Activated B cell treated with CpG ODN at 0.5 μM for 24 hours (primary cell): Measurements from ENCODE around the gene ANO6. TPM values are rescaled to one million over a fixed set of nuclear protein-coding genes. Genes with fewer than 3 reads are reported as not detected.

ENCODE experiments used
- ATAC-seq: fragments of 200-7000 bp; cut with Tn5 transposase; one replicate; pipeline ENCODE4 v1.10.0; 2021; ENCODE audit warnings: low read depth, mild to moderate bottlenecking, moderate library complexity
- CTCF ChIA-PET: fragments of 350-600 bp; sonication (Branson Sonifier 250); formaldehyde crosslinking; loops from one replicate; lab custom pipeline; 2021; ENCODE audit warnings: antibody characterized with exemption; lab: Charles Lee
- POLR2A ChIA-PET: fragments of 350-600 bp; sonication (Branson Sonifier 250); formaldehyde crosslinking; loops from one replicate; lab custom pipeline; 2021; ENCODE audit warnings: antibody characterized with exemption; lab: Charles Lee
- DNase-seq: peaks from one replicate; pipeline ENCODE4 v3.0.0; 2022
- H3K27ac Mint-ChIP-seq: one replicate; pipeline ENCODE4 v1.8.0; 2020; ENCODE audit warnings: mixed read lengths
- H3K27me3 Mint-ChIP-seq: one replicate; pipeline ENCODE4 v1.8.0; 2021; ENCODE audit warnings: mixed read lengths
- H3K36me3 Mint-ChIP-seq: one replicate; pipeline ENCODE4 v1.8.0; 2021; ENCODE audit warnings: low read depth, mixed read lengths
- H3K4me1 Mint-ChIP-seq: one replicate; pipeline ENCODE4 v1.8.0; 2021; ENCODE audit warnings: mixed read lengths
- H3K4me3 Mint-ChIP-seq: one replicate; pipeline ENCODE4 v1.8.0; 2020; ENCODE audit warnings: mild to moderate bottlenecking, mixed read lengths
- H3K9me3 Mint-ChIP-seq: one replicate; pipeline ENCODE4 v1.8.0; 2020; ENCODE audit warnings: mixed read lengths
- intact Hi-C: fragments of 100-400 bp; cut with micrococcal nuclease; formaldehyde crosslinking; loops from one replicate; pipeline ENCODE4 v1.15.1; 2024
- total RNA-seq: library from RNA; stranded (reverse); gene quantifications from 2 replicates; pipeline ENCODE4 v1.2.3, GENCODE V29; 2022
- TF ChIP-seq, protein P1 (sequence below): fragments of 200-600 bp; IDR thresholded peaks from one replicate; pipeline ENCODE4 v1.8.0; 2022; ENCODE audit warnings: antibody characterized with exemption, mild to moderate bottlenecking

The ANO6 gene
- total RNA-seq, 1 donor from 2014 or later, result 16.3 TPM

DNA sequence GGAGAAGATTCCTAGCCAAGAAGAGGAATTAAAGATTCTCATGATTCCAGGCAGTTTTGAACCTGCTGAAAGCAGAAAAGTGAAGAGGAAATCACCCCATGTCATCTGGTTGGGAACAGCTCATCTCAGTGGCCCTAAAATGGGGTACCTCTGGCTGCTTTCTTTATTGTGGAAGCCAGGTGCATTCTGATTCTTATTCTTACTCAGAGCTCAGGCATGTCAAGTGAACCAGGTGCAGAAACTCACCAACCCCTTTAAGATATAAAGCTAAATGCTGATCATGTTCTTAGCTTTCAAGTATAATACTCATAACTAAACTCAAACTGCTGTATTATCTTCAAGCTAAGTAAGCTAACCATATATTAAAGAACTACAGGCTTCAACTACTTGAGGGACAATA is 259.7 kb downstream of the ANO6 start:
- no peak overlapping the region for H3K27ac Mint-ChIP-seq
- no peak overlapping the region for H3K4me3 Mint-ChIP-seq
- DNase-seq (no peak), ATAC-seq (no peak)
- intact Hi-C loops, result no loop called here
- H3K27me3 Mint-ChIP-seq, result peaks cover 5% of the 10 kb centered on the region
- peaks cover 6% of the 10 kb centered on the region for H3K36me3 Mint-ChIP-seq
- CTCF ChIA-PET, result no interaction called here
- POLR2A ChIA-PET, result no interaction called here
- H3K9me3 Mint-ChIP-seq, result peaks cover 14% of the 10 kb centered on the region
- H3K4me1 Mint-ChIP-seq, result no peaks in the 10 kb centered on the region
- TF ChIP-seq, protein P1, sequence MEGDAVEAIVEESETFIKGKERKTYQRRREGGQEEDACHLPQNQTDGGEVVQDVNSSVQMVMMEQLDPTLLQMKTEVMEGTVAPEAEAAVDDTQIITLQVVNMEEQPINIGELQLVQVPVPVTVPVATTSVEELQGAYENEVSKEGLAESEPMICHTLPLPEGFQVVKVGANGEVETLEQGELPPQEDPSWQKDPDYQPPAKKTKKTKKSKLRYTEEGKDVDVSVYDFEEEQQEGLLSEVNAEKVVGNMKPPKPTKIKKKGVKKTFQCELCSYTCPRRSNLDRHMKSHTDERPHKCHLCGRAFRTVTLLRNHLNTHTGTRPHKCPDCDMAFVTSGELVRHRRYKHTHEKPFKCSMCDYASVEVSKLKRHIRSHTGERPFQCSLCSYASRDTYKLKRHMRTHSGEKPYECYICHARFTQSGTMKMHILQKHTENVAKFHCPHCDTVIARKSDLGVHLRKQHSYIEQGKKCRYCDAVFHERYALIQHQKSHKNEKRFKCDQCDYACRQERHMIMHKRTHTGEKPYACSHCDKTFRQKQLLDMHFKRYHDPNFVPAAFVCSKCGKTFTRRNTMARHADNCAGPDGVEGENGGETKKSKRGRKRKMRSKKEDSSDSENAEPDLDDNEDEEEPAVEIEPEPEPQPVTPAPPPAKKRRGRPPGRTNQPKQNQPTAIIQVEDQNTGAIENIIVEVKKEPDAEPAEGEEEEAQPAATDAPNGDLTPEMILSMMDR, result no peak

GRCh38 chr12:45477526-45477925 is 261.6 kb downstream of the ANO6 start:
- POLR2A ChIA-PET, result no interaction called here
- ATAC-seq (no peak), DNase-seq (no peak)
- Mint-ChIP-seq H3K27me3 (peaks cover 5% of the 10 kb centered on the region), H3K4me1 (no peaks in the 10 kb centered on the region), H3K9me3 (peaks cover 14% of the 10 kb centered on the region), H3K4me3 (no peak overlapping the region), H3K36me3 (peaks cover 6% of the 10 kb centered on the region), H3K27ac (no peak overlapping the region)
- CTCF ChIA-PET, result no interaction called here
- intact Hi-C loops, result no loop called here
- TF ChIP-seq, protein P1, result no peak

DNA sequence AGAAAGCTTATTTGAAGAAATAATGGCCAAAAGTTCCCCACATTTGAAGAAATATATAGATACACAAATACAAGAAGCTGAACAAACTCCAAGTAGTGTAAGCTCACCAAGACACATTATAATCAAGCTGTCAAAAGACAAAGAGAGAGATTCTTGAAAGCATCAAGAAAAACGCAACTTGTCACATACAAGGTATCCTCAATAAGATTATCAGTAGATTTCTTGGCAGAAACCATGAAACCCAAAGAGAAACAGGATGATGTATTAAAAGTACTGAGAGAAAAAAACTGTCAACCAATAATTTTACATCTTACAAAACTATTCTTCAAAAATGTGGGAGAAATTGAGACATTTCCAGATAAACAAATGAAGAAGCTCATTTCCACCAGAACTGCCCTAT is 263.0 kb downstream of the ANO6 start:
- DNase-seq, result no peak
- TF ChIP-seq, protein P1, result no peak
- H3K36me3 Mint-ChIP-seq, result peaks cover 6% of the 10 kb centered on the region
- CTCF ChIA-PET, result no interaction called here
- H3K27me3 Mint-ChIP-seq, result peaks cover 5% of the 10 kb centered on the region
- H3K4me3 Mint-ChIP-seq, result no peak overlapping the region
- intact Hi-C loops, result no loop called here
- H3K27ac Mint-ChIP-seq, result no peak overlapping the region
- no peaks in the 10 kb centered on the region for H3K4me1 Mint-ChIP-seq
- POLR2A ChIA-PET, result no interaction called here
- H3K9me3 Mint-ChIP-seq, result peaks cover 14% of the 10 kb centered on the region
- no peak for ATAC-seq

GRCh38 chr12:45481746-45482145 is 265.9 kb downstream of the ANO6 start:
- TF ChIP-seq, protein P1, result no peak
- Mint-ChIP-seq H3K9me3 (peaks cover 14% of the 10 kb centered on the region), H3K4me3 (no peak overlapping the region), H3K27me3 (peaks cover 5% of the 10 kb centered on the region), H3K4me1 (no peaks in the 10 kb centered on the region), H3K36me3 (peaks cover 6% of the 10 kb centered on the region), H3K27ac (no peak overlapping the region)
- intact Hi-C loops, result no loop called here
- ChIA-PET POLR2A (no interaction called here), CTCF (no interaction called here)
- DNase-seq (no peak), ATAC-seq (no peak)

GRCh38 chr12:45483571-45483970 is 267.7 kb downstream of the ANO6 start:
- Mint-ChIP-seq H3K4me3 (no peak overlapping the region), H3K9me3 (peaks cover 8% of the 10 kb centered on the region), H3K36me3 (peaks cover 3% of the 10 kb centered on the region), H3K27me3 (peaks cover 2% of the 10 kb centered on the region), H3K4me1 (no peaks in the 10 kb centered on the region), H3K27ac (no peak overlapping the region)
- no peak for ATAC-seq
- TF ChIP-seq, protein P1, result no peak
- POLR2A ChIA-PET, result no interaction called here
- intact Hi-C loops, result no loop called here
- no peak for DNase-seq
- CTCF ChIA-PET, result no interaction called here

Other genes starting within 250 kb of the ANO6 start
- not detected in 2 replicates for gene DBX2, start 165.0 kb upstream of the ANO6 start, total RNA-seq